ENCODE results near the gene SNX9.
A peak's percentile ranks its signal among the peaks of the same experiment; 100 is the strongest.
"Not testable (repeated sequence)": the region's sequence is repeated elsewhere in the genome, so short reads cannot be mapped to it uniquely, and the experiment has no call there.

Gene SNX9

GRCh38 chr6:157858664-157859063, 35.6 kb downstream of the SNX9 start:
- not testable (repeated sequence) for DNase-seq (ENCODE audit: low read depth)

GRCh38 chr6:157859775-157860504, 36.9 kb downstream of the SNX9 start:
- no peak for DNase-seq (ENCODE audit: low read depth)

- DNase-seq (ENCODE audit: low read depth), result no peak
These were observed 37.5 kb downstream of the SNX9 start for GRCh38 chr6:157860505-157860991.

GRCh38 chr6:157861184-157861583, 38.1 kb downstream of the SNX9 start:
- DNase-seq (ENCODE audit: low read depth), result no peak

- DNase-seq (ENCODE audit: low read depth), result no peak
These were observed 38.8 kb downstream of the SNX9 start for GRCh38 chr6:157861814-157862213.

GRCh38 chr6:157862706-157863105, 39.7 kb downstream of the SNX9 start:
- no peak for DNase-seq (ENCODE audit: low read depth)

GRCh38 chr6:157864185-157864761, 41.2 kb downstream of the SNX9 start:
- no peak for DNase-seq (ENCODE audit: low read depth)

DNA sequence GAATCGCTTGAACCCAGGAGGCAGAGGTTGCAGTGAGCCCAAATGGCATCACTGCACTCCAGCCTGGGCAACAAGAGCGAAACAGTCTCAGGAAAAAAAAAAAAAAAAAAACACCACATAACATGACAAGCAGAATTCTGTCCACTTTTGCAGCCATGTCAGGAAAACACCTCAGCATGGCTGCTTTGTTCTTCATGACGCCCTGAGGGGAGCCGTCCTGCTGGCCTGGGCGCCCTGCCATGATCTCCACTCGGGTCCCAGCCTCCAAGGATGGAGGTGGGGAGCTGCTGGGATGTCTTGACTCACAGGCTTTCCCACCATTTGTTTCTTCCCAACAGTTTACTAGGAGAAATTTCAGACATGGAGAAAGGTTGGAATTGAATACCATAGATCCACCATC, 42.2 kb downstream of the SNX9 start:
- no peak for DNase-seq (ENCODE audit: low read depth)

- DNase-seq (ENCODE audit: low read depth), result no peak
These were observed 44.1 kb downstream of the SNX9 start for GRCh38 chr6:157867155-157867559.

GRCh38 chr6:157867981-157868380, 44.9 kb downstream of the SNX9 start:
- no peak for DNase-seq (ENCODE audit: low read depth)

DNA sequence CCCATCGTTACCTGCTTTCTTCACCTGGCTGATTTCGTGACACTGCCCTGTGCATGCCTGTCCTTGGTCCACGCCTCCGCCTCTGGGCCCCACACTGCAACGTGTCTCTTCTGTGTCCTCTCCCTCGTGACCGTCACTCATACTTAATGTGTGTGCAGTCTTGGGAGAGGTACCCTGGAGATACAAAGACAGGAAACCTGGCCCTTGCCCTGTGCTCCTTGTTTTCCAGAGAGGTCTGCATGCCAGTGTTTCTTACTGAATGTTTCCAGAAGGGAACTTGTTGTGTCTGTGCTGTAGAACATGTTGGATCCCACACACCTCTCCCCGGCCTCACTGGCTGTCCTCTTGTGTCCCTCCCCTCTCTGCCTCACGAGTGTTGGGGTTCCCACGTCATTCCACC, 45.8 kb downstream of the SNX9 start:
- no peak for DNase-seq (ENCODE audit: low read depth)

- no peak for DNase-seq (ENCODE audit: low read depth)
These were observed 46.7 kb downstream of the SNX9 start for GRCh38 chr6:157869673-157870302.

GRCh38 chr6:157873735-157874344, 50.8 kb downstream of the SNX9 start:
- peak; percentile 71 for DNase-seq (ENCODE audit: low read depth)

GRCh38 chr6:157877149-157877548, 54.1 kb downstream of the SNX9 start:
- no peak for DNase-seq (ENCODE audit: low read depth)

DNA sequence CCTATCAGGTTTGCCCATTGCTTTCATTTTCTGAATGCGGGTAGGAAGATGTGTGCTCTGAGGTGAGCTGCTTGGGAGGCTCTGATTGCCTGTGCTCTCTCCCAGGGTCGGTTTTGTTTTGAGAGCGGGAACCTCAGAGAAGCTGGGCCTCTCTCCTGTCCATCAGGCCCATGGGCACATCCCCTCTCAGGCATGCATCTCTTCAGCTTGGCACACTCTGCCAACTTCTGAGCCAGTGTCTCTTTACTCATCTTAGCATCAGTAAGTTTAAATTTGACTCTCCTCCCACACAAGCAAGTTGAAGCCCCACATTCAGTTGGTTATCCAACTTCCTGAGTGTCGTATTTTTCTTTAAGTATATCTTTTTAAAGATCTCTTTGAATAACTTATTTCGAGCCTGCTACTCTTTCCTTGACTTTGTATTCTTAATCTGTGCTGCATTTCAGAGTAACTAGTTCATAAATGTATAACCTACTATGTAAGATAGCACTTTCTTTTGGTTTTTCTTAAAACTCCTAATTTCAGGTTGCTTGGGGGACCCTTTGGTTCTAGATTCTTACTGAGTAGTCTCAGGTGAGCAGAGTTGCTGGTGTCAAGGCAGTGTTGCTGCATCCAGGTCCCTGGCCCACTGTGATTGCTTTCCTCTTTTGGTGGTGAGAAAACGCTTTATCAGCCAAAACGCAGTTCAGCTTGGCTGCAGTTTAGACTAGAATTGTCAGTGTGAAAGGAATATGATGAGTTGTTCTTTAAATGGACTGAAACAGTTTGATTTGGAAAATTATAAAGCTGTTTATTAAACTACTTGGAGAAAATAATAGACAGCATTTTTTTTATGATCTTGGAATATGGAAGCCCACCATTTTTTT, 54.8 kb downstream of the SNX9 start:
- no peak for DNase-seq (ENCODE audit: low read depth)

GRCh38 chr6:157879034-157879872, 56.2 kb downstream of the SNX9 start:
- DNase-seq (ENCODE audit: low read depth), result no peak

DNA sequence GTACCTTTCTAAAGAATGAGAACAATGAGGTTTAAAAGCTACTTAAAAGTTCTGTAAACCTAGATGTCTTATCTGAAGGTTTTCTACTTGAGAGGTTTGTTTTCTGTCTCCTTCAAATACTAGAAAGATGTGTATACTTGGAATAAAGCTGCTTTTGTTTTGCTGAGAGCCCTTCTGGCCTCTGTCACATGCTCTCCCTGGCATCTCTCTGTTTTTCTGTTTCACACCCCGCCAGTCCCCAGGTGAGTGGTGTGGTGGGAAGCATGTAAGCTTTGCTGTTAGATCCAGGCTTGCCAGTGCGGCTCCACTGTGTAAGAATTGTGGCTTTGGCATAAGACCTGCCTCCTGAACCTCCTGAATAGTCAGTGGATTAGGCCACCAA, 56.8 kb downstream of the SNX9 start:
- DNase-seq (ENCODE audit: low read depth), result no peak

DNA sequence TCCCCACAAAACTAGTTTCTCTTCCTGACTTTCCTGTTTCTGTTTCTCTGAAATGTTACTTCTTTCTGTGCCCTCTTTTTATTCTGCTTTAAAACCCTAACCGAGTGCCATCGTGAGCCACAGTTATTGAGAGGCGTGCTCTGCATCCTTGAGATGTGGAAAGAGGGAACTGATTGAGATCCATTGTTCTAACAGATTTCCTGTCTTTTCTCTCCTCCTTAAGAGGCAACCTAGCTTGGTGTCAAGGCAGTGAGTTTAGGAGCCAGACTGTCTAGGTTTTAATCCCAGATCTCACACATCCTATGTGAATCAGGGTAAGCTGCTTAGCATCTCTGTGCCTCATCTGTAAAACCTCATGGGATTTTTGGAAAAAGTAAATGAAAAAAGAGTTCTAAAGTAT, 57.5 kb downstream of the SNX9 start:
- DNase-seq (ENCODE audit: low read depth), result no peak

DNA sequence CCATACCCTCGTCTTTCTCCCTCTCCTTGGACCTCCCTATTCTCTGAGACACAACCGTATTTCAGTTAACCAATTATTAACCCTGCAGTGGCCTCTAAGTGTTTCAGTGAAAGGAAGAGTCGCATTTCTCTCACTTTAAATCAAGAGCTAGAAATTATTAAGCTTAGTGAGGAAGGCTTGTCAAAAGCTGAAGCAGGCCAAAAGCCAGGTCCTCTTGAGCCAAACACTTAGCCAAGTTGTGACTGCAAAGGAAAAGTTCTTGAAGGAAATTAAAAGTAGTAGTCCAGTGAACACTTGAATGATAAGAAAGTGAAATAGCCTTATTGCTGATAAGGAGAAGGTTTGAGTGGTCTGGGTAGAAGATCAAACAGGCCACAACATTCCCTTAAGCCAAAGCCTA, 58.3 kb downstream of the SNX9 start:
- DNase-seq (ENCODE audit: low read depth), result no peak

DNA sequence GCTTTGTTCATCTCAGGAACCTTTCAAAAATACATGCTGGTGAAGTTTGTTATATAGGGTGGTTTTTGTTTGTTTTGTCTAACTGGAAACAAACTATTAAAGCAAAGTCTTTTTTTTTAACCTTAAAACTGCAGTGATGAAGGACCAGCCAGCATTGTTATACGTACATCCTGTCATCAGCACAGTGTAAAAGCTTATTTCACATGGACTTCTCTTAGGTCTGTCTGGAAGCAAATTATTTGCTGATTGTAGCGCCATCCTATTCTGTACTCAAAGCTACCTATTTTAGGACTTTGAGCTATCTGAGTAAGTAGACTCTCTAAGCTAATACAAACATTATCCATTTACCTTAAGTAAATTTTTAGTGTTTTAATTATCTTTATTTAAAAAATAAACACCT, 61.7 kb downstream of the SNX9 start:
- DNase-seq (ENCODE audit: low read depth), result no peak

DNA sequence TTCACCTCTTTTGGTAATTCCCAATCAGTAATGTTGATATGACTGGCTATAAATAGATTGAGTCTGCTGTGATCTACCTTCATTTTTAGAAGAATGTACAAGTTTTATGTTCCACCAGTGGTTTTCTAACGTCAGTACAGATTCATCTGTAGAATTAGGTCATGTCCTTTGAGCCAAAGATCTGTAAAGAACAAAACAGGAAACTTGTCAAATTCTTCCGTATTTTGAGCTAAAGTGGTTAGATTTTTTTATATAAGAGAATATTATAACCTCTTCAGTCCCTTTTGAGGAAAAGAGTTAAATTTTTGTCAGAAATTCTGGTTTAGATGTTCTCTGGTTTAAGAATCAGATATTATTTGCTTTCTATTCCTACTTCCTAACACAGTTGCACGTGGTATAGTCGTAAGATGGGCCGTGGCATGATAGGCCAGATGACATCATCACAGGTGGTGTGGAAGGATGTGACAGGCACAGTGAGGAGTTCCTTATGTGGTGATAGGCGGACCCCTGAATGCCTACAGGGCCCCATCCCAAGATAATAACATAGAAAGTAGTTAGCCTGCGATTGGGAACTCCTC, 62.3 kb downstream of the SNX9 start:
- peak; percentile 51 for DNase-seq (ENCODE audit: low read depth)

Measured in T follicular helper cell (primary cell).